ENCODE measurements around the gene SOX12. TPM values are rescaled to one million over a fixed set of nuclear protein-coding genes. Genes with fewer than 3 reads are reported as not detected.

SOX12 gene
- total RNA-seq, 1 experiment from 2014 or later = 40.4 TPM

- ATAC-seq (no peak), DNase-seq (ENCODE audit: low read depth, low spot score) (no peak)
- TF ChIP-seq ATF3 (IDR thresholded peaks at IDR 0.05) (no peak), SIN3A (IDR thresholded peaks at IDR 0.05; ENCODE audit: low read depth) (no peak), MAX (IDR thresholded peaks at IDR 0.05) (no peak), CBX3 (IDR thresholded peaks at IDR 0.05; ENCODE audit: low read depth) (no peak)
- Histone ChIP-seq H3K27me3 (ENCODE audit: insufficient read depth, low read length) (no peaks in the 10 kb centered on the region), H2AFZ (ENCODE audit: low read depth, low read length, poor library complexity, severe bottlenecking) (peak overlapping the region; percentile 46), H3K4me1 (ENCODE audit: control insufficient read depth in 1 of 2, insufficient read depth in 2 of 2, low read length in 2 of 2) (peaks cover 77 to 81% of the 10 kb centered on the region in 2 experiments), H3K9me2 (ENCODE audit: insufficient read depth) (no peaks in the 10 kb centered on the region), H3K4me3 (replicated peaks in 1 of 2; ENCODE audit: low read depth in 1 of 2, low read length in 2 of 2) (peak overlapping the region in 1 of 2 experiments; percentile 7; a peak in 2 of 4 replicates), H3K9ac (ENCODE audit: low read length) (peak overlapping the region; percentile 25), H3K9me3 (ENCODE audit: control insufficient read depth in 1 of 2, insufficient read depth in 1 of 2, low read depth in 1 of 2, low read length in 2 of 2) (no peaks in the 10 kb centered on the region), H3K4me2 (ENCODE audit: low read length) (peak overlapping the region; percentile 39), H3K79me2 (ENCODE audit: insufficient read depth, low read length) (no peaks in the 10 kb centered on the region), H3K36me3 (ENCODE audit: control insufficient read depth in 1 of 2, insufficient read depth in 2 of 2, low read length in 2 of 2) (no peaks in the 10 kb centered on the region), H4K20me1 (ENCODE audit: insufficient read depth) (no peaks in the 10 kb centered on the region), H3K27ac (ENCODE audit: low read depth, low read length) (peak overlapping the region; percentile 84)
- ChIA-PET RAD21 (ENCODE audit: low non-redundant PET in 1 of 2, low total read pairs in 2 of 2, uncharacterized antibody in 2 of 2, unreplicated experiment in 2 of 2) (interaction anchor here in 1 of 2 experiments (0.7 kb wide), 1 partner anchor 58 kb away, joined by 3 read pairs; no protein-coding TSS in a partner anchor), CTCF (interaction anchor here (2.6 kb wide), 1 partner anchor 15 kb away, joined by 6 read pairs; no protein-coding TSS in a partner anchor), POLR2A (interaction anchor here (0.7 to 29.0 kb wide), 6 partner anchors 6 to 75 kb away, joined by 3 to 779 read pairs (median 324); partner anchors contain the start of genes NRSN2, RBCK1, SOX12 and TRIB3)
- intact Hi-C loops (cut with micrococcal nuclease) = no loop called here
- no TSS peak for BruUV-seq (replicated peaks)
These were observed 44.8 kb downstream of the SOX12 start for GRCh38 chr20:370151-370600.

- peak overlapping the region; percentile 39 for H3K4me2 ChIP-seq (ENCODE audit: low read length)
- 0 out of 2 replicates have a peak overlapping the region, but pooled peaks have one; percentile 4 for H3K9ac ChIP-seq (ENCODE audit: low read length)
- CTCF ChIA-PET = interaction anchor here (1.0 to 2.6 kb wide), 3 partner anchors 8 to 16 kb away, joined by 3 to 10 read pairs (median 6); partner anchors contain the start of gene TRIB3
- POLR2A ChIA-PET = interaction anchor here (0.8 to 29.0 kb wide), 9 partner anchors 7 to 173 kb away, joined by 3 to 779 read pairs (median 4); partner anchors contain the start of genes CSNK2A1, NRSN2, RBCK1 and SOX12
- no peaks in the 10 kb centered on the region for H3K27me3 ChIP-seq (ENCODE audit: insufficient read depth, low read length)
- no peaks in the 10 kb centered on the region for H4K20me1 ChIP-seq (ENCODE audit: insufficient read depth)
- no peak for ATAC-seq
- no peaks in the 10 kb centered on the region for H3K36me3 ChIP-seq (ENCODE audit: control insufficient read depth in 1 of 2, insufficient read depth in 2 of 2, low read length in 2 of 2)
- H3K4me1 ChIP-seq (ENCODE audit: control insufficient read depth in 1 of 2, insufficient read depth in 2 of 2, low read length in 2 of 2) = peaks cover 70 to 75% of the 10 kb centered on the region in 2 experiments
- no peak overlapping the region for H2AFZ ChIP-seq (ENCODE audit: low read depth, low read length, poor library complexity, severe bottlenecking)
- RAD21 ChIA-PET (ENCODE audit: low non-redundant PET in 1 of 2, low total read pairs in 2 of 2, uncharacterized antibody in 2 of 2, unreplicated experiment in 2 of 2) = interaction anchor here in 1 of 2 experiments (1.0 kb wide), 1 partner anchor 9 kb away, joined by 5 read pairs; the partner anchor contains the start of gene TRIB3
- intact Hi-C loops (cut with micrococcal nuclease) = no loop called here
- H3K79me2 ChIP-seq (ENCODE audit: insufficient read depth, low read length) = no peaks in the 10 kb centered on the region
- TF ChIP-seq POLR2AphosphoS5 (IDR thresholded peaks at IDR 0.05; ENCODE audit: low read depth, low read length) (peak; percentile 35; the same call in 1 of the 2 replicates), TCF7L2 (IDR thresholded peaks at IDR 0.05; ENCODE audit: borderline replicate concordance, extremely low read depth, insufficient read depth, insufficient read length) (no peak), ZBTB33 (IDR thresholded peaks at IDR 0.05; ENCODE audit: extremely low read depth, insufficient replicate concordance, low read length) (no peak), POLR2A (IDR thresholded peaks at IDR 0.05; ENCODE audit: borderline replicate concordance, extremely low read depth, insufficient read depth, insufficient read length) (peak; percentile 37), ZFX (IDR thresholded peaks at IDR 0.05) (0 out of 2 replicates have a peak, but pooled peaks have one; percentile 29)
- DNase-seq (ENCODE audit: low read depth, low spot score) = no peak
- peak overlapping the region; percentile 84 for H3K27ac ChIP-seq (ENCODE audit: low read depth, low read length)
- H3K4me3 ChIP-seq (replicated peaks in 1 of 2; ENCODE audit: low read depth in 1 of 2, low read length in 2 of 2) = no peak overlapping the region
- H3K9me3 ChIP-seq (ENCODE audit: control insufficient read depth in 1 of 2, insufficient read depth in 1 of 2, low read depth in 1 of 2, low read length in 2 of 2) = no peaks in the 10 kb centered on the region
- H3K9me2 ChIP-seq (ENCODE audit: insufficient read depth) = no peaks in the 10 kb centered on the region
- BruUV-seq (replicated peaks) = TSS peak; percentile 76
These were observed 45.8 kb downstream of the SOX12 start for GRCh38 chr20:370977-371754.

All from HCT116 (cell line).